ES-I3 (cell line): ENCODE data around the gene HSD17B8.

Source experiments
- H3K36me3 ChIP-seq: 2 replicates; pipeline ENCODE4 v1.6.1; 2013; ENCODE audit warnings: mild to moderate bottlenecking, low read length, control low read depth, moderate library complexity; ENCODE audit not compliant: insufficient read depth
- H3K4me1 ChIP-seq: 2 replicates; pipeline ENCODE4 v1.6.1; 2013; ENCODE audit warnings: mild to moderate bottlenecking, control low read depth, low read length; ENCODE audit not compliant: insufficient read depth
- H3K9ac ChIP-seq: 2 replicates; pipeline ENCODE4 v1.6.1; 2013; ENCODE audit warnings: low read depth, mild to moderate bottlenecking, low read length, moderate library complexity
- H3K9me3 ChIP-seq: 2 replicates; pipeline ENCODE4 v1.6.1; 2013; ENCODE audit warnings: mild to moderate bottlenecking, low read length, moderate library complexity; ENCODE audit not compliant: control insufficient read depth, insufficient read depth

Gene HSD17B8

GRCh38 chr6:33203443-33204164, 851 bp upstream of the HSD17B8 start:
- Histone ChIP-seq H3K4me1 (peaks cover 10% of the 10 kb centered on the region), H3K9me3 (no peaks in the 10 kb centered on the region), H3K36me3 (peaks cover 16% of the 10 kb centered on the region), H3K9ac (no peak overlapping the region; the same call in 1 of the 2 replicates)

- Histone ChIP-seq H3K9ac (no peak overlapping the region; the same call in 1 of the 2 replicates), H3K36me3 (peaks cover 16% of the 10 kb centered on the region), H3K4me1 (peaks cover 10% of the 10 kb centered on the region), H3K9me3 (no peaks in the 10 kb centered on the region)
Observed at GRCh38 chr6:33204165-33204414, 365 bp upstream of the HSD17B8 start.

- H3K36me3 ChIP-seq: peaks cover 16% of the 10 kb centered on the region
- H3K9ac ChIP-seq: peak overlapping the region; percentile 80
- no peaks in the 10 kb centered on the region for H3K9me3 ChIP-seq
- peaks cover 10% of the 10 kb centered on the region for H3K4me1 ChIP-seq
Observed at GRCh38 chr6:33205191-33206026, 954 bp downstream of the HSD17B8 start.

- H3K4me1 ChIP-seq: peaks cover 10% of the 10 kb centered on the region
- no peaks in the 10 kb centered on the region for H3K9me3 ChIP-seq
- H3K9ac ChIP-seq: no peak overlapping the region
- H3K36me3 ChIP-seq: peaks cover 16% of the 10 kb centered on the region
Observed at GRCh38 chr6:33206027-33206863, 1.8 kb downstream of the HSD17B8 start.

- Histone ChIP-seq H3K9me3 (no peaks in the 10 kb centered on the region), H3K9ac (peak overlapping the region; percentile 89; the same call in 1 of the 2 replicates), H3K36me3 (peaks cover 11% of the 10 kb centered on the region), H3K4me1 (peaks cover 3% of the 10 kb centered on the region; the same call in 1 of the 2 replicates)
Observed at GRCh38 chr6:33206864-33207551, 2.6 kb downstream of the HSD17B8 start.

- Histone ChIP-seq H3K9me3 (no peaks in the 10 kb centered on the region), H3K9ac (peak overlapping the region; percentile 89), H3K4me1 (peaks cover 3% of the 10 kb centered on the region; the same call in 1 of the 2 replicates), H3K36me3 (peaks cover 4% of the 10 kb centered on the region)
Observed at GRCh38 chr6:33207552-33208090, 3.2 kb downstream of the HSD17B8 start.

- Histone ChIP-seq H3K9me3 (no peaks in the 10 kb centered on the region), H3K9ac (peak within 1 kb of the TSS; percentile 89), H3K4me1 (peaks cover 3% of the 10 kb centered on the region; the same call in 1 of the 2 replicates), H3K36me3 (no peaks in the 10 kb centered on the region)
Observed at GRCh38 chr6:33208091-33208967, 3.9 kb downstream of the HSD17B8 start, which contains the start of gene RING1. RING1 (plus strand) TSS chr6:33208500; CDS start chr6:33208823, 323 bp downstream.

- H3K36me3 ChIP-seq: no peaks in the 10 kb centered on the region
- no peaks in the 10 kb centered on the region for H3K9me3 ChIP-seq
- H3K4me1 ChIP-seq: peaks cover 5% of the 10 kb centered on the region
- no peak overlapping the region for H3K9ac ChIP-seq
Observed at GRCh38 chr6:33209856-33210255, 5.4 kb downstream of the HSD17B8 start.

GRCh38 chr6:33211136-33211535, 6.7 kb downstream of the HSD17B8 start:
- H3K9ac ChIP-seq: no peak overlapping the region
- H3K36me3 ChIP-seq: no peaks in the 10 kb centered on the region
- H3K4me1 ChIP-seq: peaks cover 13% of the 10 kb centered on the region
- no peaks in the 10 kb centered on the region for H3K9me3 ChIP-seq

- H3K36me3 ChIP-seq: no peaks in the 10 kb centered on the region
- no peak overlapping the region for H3K9ac ChIP-seq
- no peaks in the 10 kb centered on the region for H3K9me3 ChIP-seq
- H3K4me1 ChIP-seq: peaks cover 13% of the 10 kb centered on the region
Observed at GRCh38 chr6:33211666-33212422, 7.4 kb downstream of the HSD17B8 start.

GRCh38 chr6:33212857-33213165, 8.4 kb downstream of the HSD17B8 start:
- Histone ChIP-seq H3K9me3 (no peaks in the 10 kb centered on the region), H3K9ac (peak overlapping the region; percentile 54), H3K4me1 (peaks cover 17% of the 10 kb centered on the region), H3K36me3 (no peaks in the 10 kb centered on the region)

GRCh38 chr6:33213166-33213988, 8.9 kb downstream of the HSD17B8 start:
- no peaks in the 10 kb centered on the region for H3K9me3 ChIP-seq
- H3K36me3 ChIP-seq: no peaks in the 10 kb centered on the region
- H3K4me1 ChIP-seq: peaks cover 19% of the 10 kb centered on the region
- peak overlapping the region; percentile 54 for H3K9ac ChIP-seq
